ENCODE results near the gene NFIB. TPM values are rescaled to one million over a fixed set of nuclear protein-coding genes. Genes with fewer than 3 reads are reported as not detected.

The NFIB gene
- total and polyA plus RNA-seq, 10 of the 15 experiments (the other 5 are each of a cell fraction or from before 2014, with no cell fraction given), result under 0.01 to 0.19 (median 0.05) TPM; not detected in 3

DNA sequence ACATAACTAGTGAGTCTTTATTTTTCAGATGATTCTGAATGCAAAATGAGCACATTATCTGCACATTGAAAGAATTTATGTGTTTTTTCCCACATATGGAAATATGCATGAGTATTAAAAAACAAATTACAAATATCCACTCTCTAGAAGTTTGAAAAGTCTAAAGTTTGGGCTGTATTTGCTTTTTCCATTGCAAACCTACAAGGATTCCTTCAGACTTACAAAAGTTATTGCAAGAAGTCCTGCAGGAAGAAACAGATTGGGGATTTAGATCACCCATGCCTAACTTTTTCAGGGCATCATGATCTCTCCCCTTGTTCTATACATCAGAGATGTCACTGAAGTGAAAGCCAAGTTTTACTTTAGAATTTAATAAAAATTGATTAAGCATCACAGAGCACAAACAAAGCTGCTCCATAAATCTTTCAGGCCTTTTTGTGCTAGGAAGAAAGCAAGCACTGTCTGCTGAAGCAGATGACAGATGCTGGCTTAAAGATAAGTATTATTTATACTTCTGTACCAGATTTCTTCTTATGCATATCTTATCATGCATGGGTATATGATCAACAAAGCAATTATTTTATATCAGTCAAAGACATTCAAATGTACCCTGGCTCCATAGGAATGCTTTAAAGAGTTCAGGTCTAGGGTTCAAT is 71.7 kb downstream of the NFIB start:
- no peak overlapping the region for H3K9ac ChIP-seq (ENCODE audit: control insufficient read depth, insufficient read depth, low read length)
- no peaks in the 10 kb centered on the region for H3K79me2 ChIP-seq (ENCODE audit: control insufficient read depth, insufficient read depth, low read length)
- no peaks in the 10 kb centered on the region for H3K36me3 ChIP-seq (ENCODE audit: control insufficient read depth in 2 of 2, insufficient read depth in 2 of 2, low read length in 1 of 2)
- H3K4me2 ChIP-seq (ENCODE audit: control insufficient read depth, insufficient read depth), result no peak overlapping the region
- no TSS peak for BruUV-seq (replicated peaks)
- DNase-seq (ENCODE audit: low read depth, low spot score), result no peak
- FAIRE-seq, result no peak
- ChIA-PET CTCF (no interaction called here), SMC1A (ENCODE audit: uncharacterized antibody, unreplicated experiment) (no interaction called here), POLR2A (no interaction called here), RAD21 (ENCODE audit: unreplicated experiment) (no interaction called here)
- H3K4me1 ChIP-seq (ENCODE audit: control insufficient read depth, insufficient read depth, low read length), result no peaks in the 10 kb centered on the region
- intact Hi-C loops (cut with micrococcal nuclease; ENCODE audit: unreplicated experiment) (no loop called here), in situ Hi-C loops (cut with MboI) (no loop called here)
- H2AFZ ChIP-seq (ENCODE audit: control insufficient read depth, low read depth, low read length), result no peak overlapping the region
- H3K27me3 ChIP-seq (replicated peaks in 1 of 2; ENCODE audit: control insufficient read depth in 2 of 2, insufficient read depth in 2 of 2, low read length in 1 of 2), result peaks cover 0 to 1% of the 10 kb centered on the region in 2 experiments; a peak in 1 of 4 replicates
- no peaks in the 10 kb centered on the region for H3K9me3 ChIP-seq (replicated peaks; ENCODE audit: control insufficient read depth, insufficient read depth, low read length)
- no peak overlapping the region for H3K27ac ChIP-seq (ENCODE audit: control insufficient read depth, insufficient read depth)
- no peaks in the 10 kb centered on the region for H4K20me1 ChIP-seq (ENCODE audit: control insufficient read depth, insufficient read depth)
- ATAC-seq, result no peak
- no peak overlapping the region for H3K4me3 ChIP-seq
- TF ChIP-seq PAX5 (IDR thresholded peaks at IDR 0.05; ENCODE audit: borderline replicate concordance, low read depth, low read length), result no peak
- no peak for TF ChIP-seq SRF (IDR thresholded peaks at IDR 0.05; ENCODE audit: low read depth in 2 of 2, low read length in 2 of 2)
- no peak for TF ChIP-seq NBN (IDR thresholded peaks at IDR 0.05)
- TF ChIP-seq NRF1 (conservative IDR thresholded peaks at IDR 0.05; ENCODE audit: low read depth, low read length), result no peak
- no peak for TF ChIP-seq SMAD5 (IDR thresholded peaks at IDR 0.05; ENCODE audit: low read depth)
- TF ChIP-seq CREB1 (IDR thresholded peaks at IDR 0.05; ENCODE audit: low read depth), result no peak
- TF ChIP-seq SIN3A (IDR thresholded peaks at IDR 0.05; ENCODE audit: low read depth, low read length), result no peak
- TF ChIP-seq SMC3 (IDR thresholded peaks at IDR 0.05; ENCODE audit: borderline replicate concordance, low read length), result no peak
- no peak for TF ChIP-seq IRF4 (IDR thresholded peaks at IDR 0.05; ENCODE audit: low read depth, low read length)
- TF ChIP-seq TCF12 (IDR thresholded peaks at IDR 0.05; ENCODE audit: low read depth, low read length), result no peak
- TF ChIP-seq, protein P1, sequence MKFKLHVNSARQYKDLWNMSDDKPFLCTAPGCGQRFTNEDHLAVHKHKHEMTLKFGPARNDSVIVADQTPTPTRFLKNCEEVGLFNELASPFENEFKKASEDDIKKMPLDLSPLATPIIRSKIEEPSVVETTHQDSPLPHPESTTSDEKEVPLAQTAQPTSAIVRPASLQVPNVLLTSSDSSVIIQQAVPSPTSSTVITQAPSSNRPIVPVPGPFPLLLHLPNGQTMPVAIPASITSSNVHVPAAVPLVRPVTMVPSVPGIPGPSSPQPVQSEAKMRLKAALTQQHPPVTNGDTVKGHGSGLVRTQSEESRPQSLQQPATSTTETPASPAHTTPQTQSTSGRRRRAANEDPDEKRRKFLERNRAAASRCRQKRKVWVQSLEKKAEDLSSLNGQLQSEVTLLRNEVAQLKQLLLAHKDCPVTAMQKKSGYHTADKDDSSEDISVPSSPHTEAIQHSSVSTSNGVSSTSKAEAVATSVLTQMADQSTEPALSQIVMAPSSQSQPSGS (IDR thresholded peaks at IDR 0.05; ENCODE audit: low read length), result no peak
- TF ChIP-seq, protein P2, sequence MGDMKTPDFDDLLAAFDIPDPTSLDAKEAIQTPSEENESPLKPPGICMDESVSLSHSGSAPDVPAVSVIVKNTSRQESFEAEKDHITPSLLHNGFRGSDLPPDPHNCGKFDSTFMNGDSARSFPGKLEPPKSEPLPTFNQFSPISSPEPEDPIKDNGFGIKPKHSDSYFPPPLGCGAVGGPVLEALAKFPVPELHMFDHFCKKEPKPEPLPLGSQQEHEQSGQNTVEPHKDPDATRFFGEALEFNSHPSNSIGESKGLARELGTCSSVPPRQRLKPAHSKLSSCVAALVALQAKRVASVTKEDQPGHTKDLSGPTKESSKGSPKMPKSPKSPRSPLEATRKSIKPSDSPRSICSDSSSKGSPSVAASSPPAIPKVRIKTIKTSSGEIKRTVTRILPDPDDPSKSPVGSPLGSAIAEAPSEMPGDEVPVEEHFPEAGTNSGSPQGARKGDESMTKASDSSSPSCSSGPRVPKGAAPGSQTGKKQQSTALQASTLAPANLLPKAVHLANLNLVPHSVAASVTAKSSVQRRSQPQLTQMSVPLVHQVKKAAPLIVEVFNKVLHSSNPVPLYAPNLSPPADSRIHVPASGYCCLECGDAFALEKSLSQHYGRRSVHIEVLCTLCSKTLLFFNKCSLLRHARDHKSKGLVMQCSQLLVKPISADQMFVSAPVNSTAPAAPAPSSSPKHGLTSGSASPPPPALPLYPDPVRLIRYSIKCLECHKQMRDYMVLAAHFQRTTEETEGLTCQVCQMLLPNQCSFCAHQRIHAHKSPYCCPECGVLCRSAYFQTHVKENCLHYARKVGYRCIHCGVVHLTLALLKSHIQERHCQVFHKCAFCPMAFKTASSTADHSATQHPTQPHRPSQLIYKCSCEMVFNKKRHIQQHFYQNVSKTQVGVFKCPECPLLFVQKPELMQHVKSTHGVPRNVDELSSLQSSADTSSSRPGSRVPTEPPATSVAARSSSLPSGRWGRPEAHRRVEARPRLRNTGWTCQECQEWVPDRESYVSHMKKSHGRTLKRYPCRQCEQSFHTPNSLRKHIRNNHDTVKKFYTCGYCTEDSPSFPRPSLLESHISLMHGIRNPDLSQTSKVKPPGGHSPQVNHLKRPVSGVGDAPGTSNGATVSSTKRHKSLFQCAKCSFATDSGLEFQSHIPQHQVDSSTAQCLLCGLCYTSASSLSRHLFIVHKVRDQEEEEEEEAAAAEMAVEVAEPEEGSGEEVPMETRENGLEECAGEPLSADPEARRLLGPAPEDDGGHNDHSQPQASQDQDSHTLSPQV (IDR thresholded peaks at IDR 0.05), result no peak
- TF ChIP-seq, protein P3, sequence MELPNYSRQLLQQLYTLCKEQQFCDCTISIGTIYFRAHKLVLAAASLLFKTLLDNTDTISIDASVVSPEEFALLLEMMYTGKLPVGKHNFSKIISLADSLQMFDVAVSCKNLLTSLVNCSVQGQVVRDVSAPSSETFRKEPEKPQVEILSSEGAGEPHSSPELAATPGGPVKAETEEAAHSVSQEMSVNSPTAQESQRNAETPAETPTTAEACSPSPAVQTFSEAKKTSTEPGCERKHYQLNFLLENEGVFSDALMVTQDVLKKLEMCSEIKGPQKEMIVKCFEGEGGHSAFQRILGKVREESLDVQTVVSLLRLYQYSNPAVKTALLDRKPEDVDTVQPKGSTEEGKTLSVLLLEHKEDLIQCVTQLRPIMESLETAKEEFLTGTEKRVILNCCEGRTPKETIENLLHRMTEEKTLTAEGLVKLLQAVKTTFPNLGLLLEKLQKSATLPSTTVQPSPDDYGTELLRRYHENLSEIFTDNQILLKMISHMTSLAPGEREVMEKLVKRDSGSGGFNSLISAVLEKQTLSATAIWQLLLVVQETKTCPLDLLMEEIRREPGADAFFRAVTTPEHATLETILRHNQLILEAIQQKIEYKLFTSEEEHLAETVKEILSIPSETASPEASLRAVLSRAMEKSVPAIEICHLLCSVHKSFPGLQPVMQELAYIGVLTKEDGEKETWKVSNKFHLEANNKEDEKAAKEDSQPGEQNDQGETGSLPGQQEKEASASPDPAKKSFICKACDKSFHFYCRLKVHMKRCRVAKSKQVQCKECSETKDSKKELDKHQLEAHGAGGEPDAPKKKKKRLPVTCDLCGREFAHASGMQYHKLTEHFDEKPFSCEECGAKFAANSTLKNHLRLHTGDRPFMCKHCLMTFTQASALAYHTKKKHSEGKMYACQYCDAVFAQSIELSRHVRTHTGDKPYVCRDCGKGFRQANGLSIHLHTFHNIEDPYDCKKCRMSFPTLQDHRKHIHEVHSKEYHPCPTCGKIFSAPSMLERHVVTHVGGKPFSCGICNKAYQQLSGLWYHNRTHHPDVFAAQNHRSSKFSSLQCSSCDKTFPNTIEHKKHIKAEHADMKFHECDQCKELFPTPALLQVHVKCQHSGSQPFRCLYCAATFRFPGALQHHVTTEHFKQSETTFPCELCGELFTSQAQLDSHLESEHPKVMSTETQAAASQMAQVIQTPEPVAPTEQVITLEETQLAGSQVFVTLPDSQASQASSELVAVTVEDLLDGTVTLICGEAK (IDR thresholded peaks at IDR 0.05; ENCODE audit: borderline replicate concordance), result no peak
- TF ChIP-seq TARDBP (IDR thresholded peaks at IDR 0.05; ENCODE audit: borderline replicate concordance), result no peak
- TF ChIP-seq CHD4 (IDR thresholded peaks at IDR 0.05), result no peak
- TF ChIP-seq, protein P4, sequence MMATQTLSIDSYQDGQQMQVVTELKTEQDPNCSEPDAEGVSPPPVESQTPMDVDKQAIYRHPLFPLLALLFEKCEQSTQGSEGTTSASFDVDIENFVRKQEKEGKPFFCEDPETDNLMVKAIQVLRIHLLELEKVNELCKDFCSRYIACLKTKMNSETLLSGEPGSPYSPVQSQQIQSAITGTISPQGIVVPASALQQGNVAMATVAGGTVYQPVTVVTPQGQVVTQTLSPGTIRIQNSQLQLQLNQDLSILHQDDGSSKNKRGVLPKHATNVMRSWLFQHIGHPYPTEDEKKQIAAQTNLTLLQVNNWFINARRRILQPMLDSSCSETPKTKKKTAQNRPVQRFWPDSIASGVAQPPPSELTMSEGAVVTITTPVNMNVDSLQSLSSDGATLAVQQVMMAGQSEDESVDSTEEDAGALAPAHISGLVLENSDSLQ (IDR thresholded peaks at IDR 0.05), result no peak

Measured in GM12878 (cell line).